SJSA1 (cell line): ENCODE results near the gene PEX14. TPM values are rescaled to one million over a fixed set of nuclear protein-coding genes. Genes with fewer than 3 reads are reported as not detected.

Experiments
- DNase-seq, 2 experiments: peaks; one replicate each; pipeline ENCODE4 v3.0.0-alpha.2; 2015 to 2020; ENCODE audit warnings: low spot score in 2 of 2, low read depth in 1 of 2
- H3K27ac ChIP-seq: fragments of 250-450 bp; sonication (Bioruptor Pico); 2 replicates; pipeline ENCODE4 v1.5.1; 2020; ENCODE audit warnings: mild to moderate bottlenecking, moderate library complexity
- H3K27me3 ChIP-seq: fragments of 250-450 bp; sonication (Bioruptor Pico); replicated peaks from 2 replicates; pipeline ENCODE4 v1.5.1; 2020; ENCODE audit warnings: mild to moderate bottlenecking, moderate library complexity
- H3K36me3 ChIP-seq: fragments of 250-450 bp; sonication (Bioruptor Pico); 2 replicates; pipeline ENCODE4 v1.5.1; 2020; ENCODE audit warnings: mild to moderate bottlenecking
- H3K4me1 ChIP-seq: fragments of 250-450 bp; sonication (Bioruptor Pico); replicated peaks from 2 replicates; pipeline ENCODE4 v1.6.1; 2021; ENCODE audit warnings: mild to moderate bottlenecking
- H3K4me3 ChIP-seq: fragments of 250-450 bp; sonication (Bioruptor Pico); 2 replicates; pipeline ENCODE4 v1.5.1; 2020; ENCODE audit warnings: mild to moderate bottlenecking
- H3K9me3 ChIP-seq: fragments of 250-450 bp; sonication (Bioruptor Pico); replicated peaks from 2 replicates; pipeline ENCODE4 v1.5.1; 2020; ENCODE audit warnings: mild to moderate bottlenecking
- total RNA-seq: library from RNA; depleted of rRNA; stranded (reverse); fragments of >200 nt; shearing (Covaris generic); gene quantifications from 2 replicates; pipeline ENCODE4 v1.2.3, GENCODE V29; 2014

PEX14 gene
- total RNA-seq, 1 experiment from 2014 or later: 13.8 TPM

DNA sequence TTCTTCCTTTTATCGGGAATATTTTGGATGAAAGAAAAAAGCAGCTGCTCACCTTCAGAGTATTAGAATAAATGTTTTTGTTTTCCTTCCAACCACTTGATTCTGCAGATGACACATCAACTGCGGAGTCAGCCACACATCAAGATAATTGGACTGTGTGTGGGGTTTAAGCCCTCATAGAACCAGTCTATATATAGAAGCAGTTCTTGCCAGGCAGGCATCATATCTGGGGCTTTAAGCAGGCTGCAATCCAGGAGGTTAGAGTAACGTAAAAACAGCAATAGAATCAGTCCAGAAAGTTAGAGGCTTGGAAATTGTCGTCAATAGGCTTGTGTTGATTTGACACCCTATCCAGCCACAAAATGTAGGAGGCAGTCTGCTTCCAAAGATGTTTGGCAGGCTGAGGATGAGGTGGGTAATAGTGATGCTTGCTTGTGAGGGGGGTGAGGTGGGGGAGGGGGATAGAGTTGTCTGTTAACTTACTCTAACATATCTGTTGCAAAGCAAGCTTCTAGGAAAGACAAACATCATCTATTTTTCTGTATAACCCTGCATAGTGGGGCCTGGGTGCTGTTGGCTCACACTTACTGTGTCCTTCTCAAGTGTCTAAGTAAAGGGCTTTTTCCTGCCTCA, 64.8 kb downstream of the PEX14 start:
- H3K27ac ChIP-seq: no peak overlapping the region
- H3K4me1 ChIP-seq: peaks cover 19% of the 10 kb centered on the region
- H3K27me3 ChIP-seq: no peaks in the 10 kb centered on the region
- H3K9me3 ChIP-seq: no peaks in the 10 kb centered on the region
- H3K36me3 ChIP-seq: peaks cover 16% of the 10 kb centered on the region
- no peak for DNase-seq
- H3K4me3 ChIP-seq: no peak overlapping the region

- peaks cover 16% of the 10 kb centered on the region for H3K36me3 ChIP-seq
- H3K4me3 ChIP-seq: no peak overlapping the region
- H3K27ac ChIP-seq: no peak overlapping the region
- H3K4me1 ChIP-seq: peaks cover 19% of the 10 kb centered on the region
- no peaks in the 10 kb centered on the region for H3K9me3 ChIP-seq
- DNase-seq: no peak
- H3K27me3 ChIP-seq: no peaks in the 10 kb centered on the region
These were observed 65.7 kb downstream of the PEX14 start for GRCh38 chr1:10540277-10541005.

GRCh38 chr1:10541286-10541685, 66.5 kb downstream of the PEX14 start:
- H3K27ac ChIP-seq: no peak overlapping the region
- H3K4me3 ChIP-seq: no peak overlapping the region
- H3K9me3 ChIP-seq: no peaks in the 10 kb centered on the region
- peaks cover 15% of the 10 kb centered on the region for H3K36me3 ChIP-seq
- no peak for DNase-seq
- no peaks in the 10 kb centered on the region for H3K27me3 ChIP-seq
- H3K4me1 ChIP-seq: peaks cover 19% of the 10 kb centered on the region

- Histone ChIP-seq H3K27ac (no peak overlapping the region), H3K4me3 (no peak overlapping the region), H3K4me1 (peaks cover 16% of the 10 kb centered on the region), H3K27me3 (no peaks in the 10 kb centered on the region), H3K36me3 (peaks cover 13% of the 10 kb centered on the region), H3K9me3 (no peaks in the 10 kb centered on the region)
- DNase-seq: no peak
These were observed 69.5 kb downstream of the PEX14 start for GRCh38 chr1:10544239-10544638.

GRCh38 chr1:10546896-10547295, 72.1 kb downstream of the PEX14 start:
- Histone ChIP-seq H3K27me3 (no peaks in the 10 kb centered on the region), H3K9me3 (no peaks in the 10 kb centered on the region; the same call in 1 of the 2 replicates), H3K36me3 (peaks cover 4% of the 10 kb centered on the region), H3K4me1 (no peaks in the 10 kb centered on the region; the same call in 1 of the 2 replicates), H3K27ac (no peak overlapping the region), H3K4me3 (no peak overlapping the region)
- DNase-seq: no peak

- H3K9me3 ChIP-seq: no peaks in the 10 kb centered on the region; the same call in 1 of the 2 replicates
- no peak for DNase-seq
- H3K4me3 ChIP-seq: no peak overlapping the region
- H3K27me3 ChIP-seq: no peaks in the 10 kb centered on the region
- no peak overlapping the region for H3K27ac ChIP-seq
- H3K4me1 ChIP-seq: no peaks in the 10 kb centered on the region; the same call in 1 of the 2 replicates
- no peaks in the 10 kb centered on the region for H3K36me3 ChIP-seq
These were observed 75.3 kb downstream of the PEX14 start for GRCh38 chr1:10549904-10550664.

DNA sequence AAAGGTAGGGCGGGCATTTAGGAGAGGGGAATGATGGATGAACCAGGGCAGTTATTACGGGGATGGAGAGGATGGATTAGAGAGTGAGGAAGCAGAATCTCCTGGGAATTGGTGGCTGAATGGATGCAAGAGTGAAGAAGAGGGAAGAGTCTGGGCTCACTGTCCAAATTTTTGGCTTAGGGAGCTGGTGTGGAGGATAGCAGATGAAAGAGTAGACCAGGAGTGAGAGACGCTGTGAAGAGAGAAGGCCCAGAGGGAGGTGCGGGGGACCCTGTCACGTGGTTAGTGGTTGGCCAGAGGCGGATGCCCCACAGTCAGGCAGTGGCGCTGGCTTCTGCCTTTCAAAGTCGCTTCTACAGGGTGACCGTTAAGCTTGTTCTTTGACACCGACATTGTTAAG, 78.4 kb downstream of the PEX14 start:
- Histone ChIP-seq H3K4me3 (no peak overlapping the region), H3K27ac (no peak overlapping the region), H3K27me3 (no peaks in the 10 kb centered on the region), H3K4me1 (no peaks in the 10 kb centered on the region), H3K36me3 (no peaks in the 10 kb centered on the region), H3K9me3 (no peaks in the 10 kb centered on the region; the same call in 1 of the 2 replicates)
- no peak for DNase-seq

GRCh38 chr1:10555635-10556429, 81.1 kb downstream of the PEX14 start:
- Histone ChIP-seq H3K4me1 (no peaks in the 10 kb centered on the region), H3K4me3 (no peak overlapping the region), H3K9me3 (no peaks in the 10 kb centered on the region; the same call in 1 of the 2 replicates), H3K36me3 (no peaks in the 10 kb centered on the region), H3K27me3 (no peaks in the 10 kb centered on the region), H3K27ac (no peak overlapping the region)
- DNase-seq: no peak

DNA sequence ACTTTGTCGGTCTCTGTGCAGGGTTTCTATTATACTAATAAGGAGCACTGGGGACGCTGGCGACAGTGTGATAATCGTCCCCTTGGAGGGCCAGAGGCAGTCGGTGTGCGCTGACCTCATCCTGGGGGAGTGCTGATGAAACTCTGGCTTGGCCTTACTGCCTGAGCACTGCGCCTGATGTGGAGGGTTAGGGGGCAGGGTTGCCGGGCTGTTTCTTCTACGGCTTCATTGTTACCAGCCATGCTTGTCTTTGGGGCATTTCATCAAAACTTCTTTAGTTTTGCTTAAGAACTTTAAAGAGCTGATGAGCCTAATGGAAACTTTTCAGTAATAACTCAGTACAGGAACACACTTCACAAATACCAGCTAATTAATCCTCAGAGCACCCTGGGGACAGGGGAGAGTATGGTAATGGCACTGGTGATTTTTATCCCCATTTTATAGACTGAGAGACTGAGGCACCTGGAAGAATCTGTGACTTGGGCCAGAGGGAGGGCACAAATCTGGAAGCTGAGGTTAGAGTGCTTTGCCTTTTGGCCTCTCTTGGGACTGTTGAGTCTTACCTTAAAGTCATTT, 81.8 kb downstream of the PEX14 start:
- no peaks in the 10 kb centered on the region for H3K4me1 ChIP-seq
- H3K27ac ChIP-seq: no peak overlapping the region
- H3K9me3 ChIP-seq: no peaks in the 10 kb centered on the region
- no peaks in the 10 kb centered on the region for H3K36me3 ChIP-seq
- no peak overlapping the region for H3K4me3 ChIP-seq
- H3K27me3 ChIP-seq: no peaks in the 10 kb centered on the region
- DNase-seq: no peak

- Histone ChIP-seq H3K9me3 (no peaks in the 10 kb centered on the region), H3K27me3 (no peaks in the 10 kb centered on the region), H3K4me3 (no peak overlapping the region), H3K27ac (no peak overlapping the region), H3K4me1 (no peaks in the 10 kb centered on the region), H3K36me3 (no peaks in the 10 kb centered on the region)
- DNase-seq: no peak
These were observed 83.0 kb downstream of the PEX14 start for GRCh38 chr1:10557714-10558113.

DNA sequence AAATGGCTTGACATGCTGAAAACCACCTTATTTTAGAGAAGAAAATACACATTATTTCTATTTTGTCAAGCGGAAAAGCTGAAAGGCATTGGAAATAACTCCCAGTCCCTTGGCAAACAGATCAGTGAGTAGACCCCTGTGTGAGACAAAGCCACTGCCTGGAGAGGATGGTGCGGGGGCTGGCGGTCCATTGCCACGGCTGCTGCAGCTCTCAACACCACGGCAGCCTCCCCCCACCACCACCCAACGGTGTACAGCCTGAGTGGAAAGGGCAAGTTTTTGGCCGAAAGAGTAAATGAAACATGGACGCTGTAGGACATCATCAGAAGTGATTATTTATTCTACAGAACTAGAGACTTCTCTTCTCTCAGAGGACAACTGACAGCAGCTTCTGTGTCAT, 84.6 kb downstream of the PEX14 start:
- Histone ChIP-seq H3K4me1 (no peaks in the 10 kb centered on the region), H3K9me3 (no peaks in the 10 kb centered on the region; the same call in 1 of the 2 replicates), H3K4me3 (no peak overlapping the region), H3K27me3 (no peaks in the 10 kb centered on the region), H3K27ac (no peak overlapping the region), H3K36me3 (no peaks in the 10 kb centered on the region)
- DNase-seq: no peak

GRCh38 chr1:10561497-10561896, 86.7 kb downstream of the PEX14 start:
- Histone ChIP-seq H3K4me1 (no peaks in the 10 kb centered on the region), H3K27ac (no peak overlapping the region), H3K36me3 (no peaks in the 10 kb centered on the region), H3K9me3 (no peaks in the 10 kb centered on the region; the same call in 1 of the 2 replicates), H3K27me3 (no peaks in the 10 kb centered on the region), H3K4me3 (no peak overlapping the region)
- DNase-seq: no peak

- H3K4me3 ChIP-seq: no peak overlapping the region
- no peaks in the 10 kb centered on the region for H3K4me1 ChIP-seq
- no peaks in the 10 kb centered on the region for H3K36me3 ChIP-seq
- H3K9me3 ChIP-seq: no peaks in the 10 kb centered on the region; the same call in 1 of the 2 replicates
- no peak for DNase-seq
- H3K27me3 ChIP-seq: no peaks in the 10 kb centered on the region
- H3K27ac ChIP-seq: no peak overlapping the region
These were observed 87.2 kb downstream of the PEX14 start for GRCh38 chr1:10561955-10562354.
